Chondrocyte (in vitro differentiated cells): ENCODE data around the gene ALDH6A1. TPM values are rescaled to one million over a fixed set of nuclear protein-coding genes. Genes with fewer than 3 reads are reported as not detected.

Experiments
- DNase-seq: peaks from one replicate; pipeline ENCODE4 v3.0.0; 2021; ENCODE audit warnings: mixed read lengths, low spot score
- H3K27ac Mint-ChIP-seq: one replicate; pipeline ENCODE4 v1.8.0; 2021; ENCODE audit warnings: mild to moderate bottlenecking, moderate library complexity, mixed read lengths; ENCODE audit not compliant: unreplicated experiment
- H3K27me3 Mint-ChIP-seq: 2 replicates; pipeline ENCODE4 v1.8.0; 2021; ENCODE audit warnings: low read depth, mixed read lengths
- H3K36me3 Mint-ChIP-seq: 2 replicates; pipeline ENCODE4 v1.8.0; 2021; ENCODE audit warnings: low read depth, mixed read lengths
- H3K4me1 Mint-ChIP-seq: 2 replicates; pipeline ENCODE4 v1.8.0; 2021; ENCODE audit warnings: low read depth, mild to moderate bottlenecking, mixed read lengths
- H3K4me3 Mint-ChIP-seq: one replicate; pipeline ENCODE4 v1.8.0; 2021; ENCODE audit warnings: mild to moderate bottlenecking, moderate library complexity, mixed read lengths; ENCODE audit not compliant: unreplicated experiment
- H3K9me3 Mint-ChIP-seq: 2 replicates; pipeline ENCODE4 v1.8.0; 2021; ENCODE audit warnings: low read depth, mixed read lengths
- CTCF ChIP-seq: fragments of 200-600 bp; sonication (generic); IDR thresholded peaks from 2 replicates; pipeline ENCODE4 v1.5.0; 2021; ENCODE audit warnings: antibody characterized with exemption, mild to moderate bottlenecking, moderate library complexity
- total RNA-seq: library from RNA; stranded (reverse); gene quantifications from 3 replicates; pipeline ENCODE4 v1.2.1, GENCODE V29; 2021

The ALDH6A1 gene
- total RNA-seq, 1 donor from 2014 or later: 11.9 TPM

GRCh38 chr14:74065746-74066575 is 18.3 kb downstream of the ALDH6A1 start:
- no peak overlapping the region for H3K27ac Mint-ChIP-seq
- H3K27me3 Mint-ChIP-seq: no peaks in the 10 kb centered on the region
- H3K36me3 Mint-ChIP-seq: peaks cover 8% of the 10 kb centered on the region
- H3K4me3 Mint-ChIP-seq: no peak overlapping the region
- TF ChIP-seq CTCF: no peak
- no peak for DNase-seq
- no peaks in the 10 kb centered on the region for H3K9me3 Mint-ChIP-seq
- H3K4me1 Mint-ChIP-seq: peaks cover 8% of the 10 kb centered on the region

- peaks cover 8% of the 10 kb centered on the region for H3K4me1 Mint-ChIP-seq
- no peak for DNase-seq
- peaks cover 12% of the 10 kb centered on the region for H3K36me3 Mint-ChIP-seq
- no peak overlapping the region for H3K27ac Mint-ChIP-seq
- no peak overlapping the region for H3K4me3 Mint-ChIP-seq
- no peak for TF ChIP-seq CTCF
- H3K9me3 Mint-ChIP-seq: no peaks in the 10 kb centered on the region
- H3K27me3 Mint-ChIP-seq: no peaks in the 10 kb centered on the region
These were observed 19.4 kb downstream of the ALDH6A1 start for GRCh38 chr14:74064883-74065282.

- H3K4me1 Mint-ChIP-seq: peaks cover 8% of the 10 kb centered on the region
- no peak for TF ChIP-seq CTCF
- DNase-seq: no peak
- H3K27ac Mint-ChIP-seq: no peak overlapping the region
- H3K27me3 Mint-ChIP-seq: no peaks in the 10 kb centered on the region
- peaks cover 12% of the 10 kb centered on the region for H3K36me3 Mint-ChIP-seq
- H3K9me3 Mint-ChIP-seq: no peaks in the 10 kb centered on the region
- H3K4me3 Mint-ChIP-seq: no peak overlapping the region
These were observed 19.8 kb downstream of the ALDH6A1 start for GRCh38 chr14:74064426-74064825.

GRCh38 chr14:74062809-74063150 is 21.5 kb downstream of the ALDH6A1 start:
- no peaks in the 10 kb centered on the region for H3K27me3 Mint-ChIP-seq
- peaks cover 8% of the 10 kb centered on the region for H3K4me1 Mint-ChIP-seq
- H3K4me3 Mint-ChIP-seq: no peak overlapping the region
- DNase-seq: no peak
- no peak overlapping the region for H3K27ac Mint-ChIP-seq
- no peaks in the 10 kb centered on the region for H3K9me3 Mint-ChIP-seq
- no peak for TF ChIP-seq CTCF
- H3K36me3 Mint-ChIP-seq: peaks cover 12% of the 10 kb centered on the region

GRCh38 chr14:74049876-74050495 is 34.3 kb downstream of the ALDH6A1 start:
- H3K4me3 Mint-ChIP-seq: no peak overlapping the region
- H3K9me3 Mint-ChIP-seq: no peaks in the 10 kb centered on the region
- H3K36me3 Mint-ChIP-seq: peaks cover 3% of the 10 kb centered on the region
- DNase-seq: no peak
- H3K4me1 Mint-ChIP-seq: no peaks in the 10 kb centered on the region
- no peaks in the 10 kb centered on the region for H3K27me3 Mint-ChIP-seq
- TF ChIP-seq CTCF: no peak
- H3K27ac Mint-ChIP-seq: no peak overlapping the region
